Ishikawa (cell line): ENCODE data around the gene TAF11L9.
"Not testable (repeated sequence)": the region's sequence is repeated elsewhere in the genome, so short reads cannot be mapped to it uniquely, and the experiment has no call there.

Experiments used
- CEBPB ChIP-seq: IDR thresholded peaks from 2 replicates; pipeline ENCODE4 v1.6.1; 2012
- MAX ChIP-seq: IDR thresholded peaks from 2 replicates; pipeline ENCODE4 v1.6.1; 2012
- REST ChIP-seq: IDR thresholded peaks from 2 replicates; pipeline ENCODE4 v1.6.1; 2012; ENCODE audit warnings: low read depth, mild to moderate bottlenecking
- TAF1 ChIP-seq: IDR thresholded peaks from 2 replicates; pipeline ENCODE4 v1.6.1; 2012; ENCODE audit warnings: low read depth, mild to moderate bottlenecking
- TCF12 ChIP-seq: IDR thresholded peaks from 2 replicates; pipeline ENCODE4 v1.6.1; 2012; ENCODE audit warnings: low read depth
- TEAD4 ChIP-seq: IDR thresholded peaks from 2 replicates; pipeline ENCODE4 v1.6.1; 2012

Gene TAF11L9

GRCh38 chr5:17597728-17598127 is 3.5 kb upstream of the TAF11L9 start, which contains the start of gene TAF11L10:
TSS of gene TAF11L10 (minus strand) at chr5:17597828.
- not testable (repeated sequence) for TF ChIP-seq MAX, CEBPB, TCF12

GRCh38 chr5:17590860-17591259 is 3.3 kb downstream of the TAF11L9 start, which contains the start of gene TAF11L8:
TSS of gene TAF11L8 (minus strand) at chr5:17590960.
- TF ChIP-seq REST, TEAD4, TAF1: not testable (repeated sequence)

- not testable (repeated sequence) for TF ChIP-seq REST, TAF1, TEAD4
Observed at GRCh38 chr5:17585658-17586057, 8.5 kb downstream of the TAF11L9 start, which contains the start of gene TAF11L7. TSS of gene TAF11L7 (minus strand) at chr5:17585758.
